ENCODE results near the gene RIN3.

The RIN3 gene

DNA sequence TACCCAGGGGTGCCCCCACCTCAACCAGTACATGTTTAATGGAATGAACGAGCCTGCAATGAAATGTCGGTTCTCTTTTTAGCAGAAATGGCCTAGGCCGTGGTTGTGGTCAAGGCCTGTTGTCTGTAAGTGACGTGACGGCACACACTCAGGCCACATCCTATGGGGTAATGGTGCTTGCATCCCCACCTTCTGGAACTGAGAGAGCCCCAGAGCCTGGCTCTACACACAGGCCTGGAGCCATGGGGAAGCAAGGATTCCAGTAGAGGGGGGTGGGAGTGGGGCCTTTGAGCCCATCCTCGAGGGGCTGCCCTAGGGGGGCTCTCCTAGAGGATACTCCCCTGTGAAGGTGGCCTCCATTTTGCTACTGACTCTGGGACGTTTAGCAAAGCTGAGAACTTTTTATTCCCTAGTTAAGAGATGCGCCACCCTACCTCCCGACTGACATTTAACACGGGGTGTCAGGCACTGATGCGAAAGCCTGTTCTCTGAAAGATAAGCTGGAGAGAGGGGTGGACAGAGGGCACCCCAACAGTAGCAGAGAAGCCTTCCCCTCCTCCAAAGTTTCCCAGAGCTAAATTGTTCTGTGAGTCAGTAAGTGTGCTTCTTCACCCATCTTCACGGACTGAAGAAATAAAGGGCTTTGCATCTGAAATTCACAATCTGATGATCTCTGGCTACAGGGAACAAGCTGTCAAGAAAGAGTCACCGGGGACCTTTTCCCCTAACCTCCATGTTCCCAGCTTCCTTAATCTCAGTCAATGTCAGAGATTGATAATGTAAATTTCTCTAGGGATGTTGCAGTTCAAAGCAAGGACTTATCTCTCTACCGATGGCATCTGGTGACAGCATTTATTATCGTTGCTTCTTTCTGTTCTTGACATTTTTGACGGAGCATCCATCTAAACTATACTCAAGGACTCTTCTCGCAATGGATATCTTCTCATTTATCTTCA, 6.8 kb downstream of the RIN3 start:
- ChIA-PET POLR2A (no interaction called here), CTCF (no interaction called here)
- no peak for DNase-seq (ENCODE audit: extremely low spot score)
- TF ChIP-seq HDGF (IDR thresholded peaks at IDR 0.05; ENCODE audit: borderline replicate concordance) (no peak), NFRKB (IDR thresholded peaks at IDR 0.05) (no peak), BHLHE40 (IDR thresholded peaks at IDR 0.05; ENCODE audit: borderline replicate concordance) (no peak), CTBP1 (IDR thresholded peaks at IDR 0.05; ENCODE audit: borderline replicate concordance) (no peak), SP1 (IDR thresholded peaks at IDR 0.05) (no peak), TARDBP (IDR thresholded peaks at IDR 0.05) (no peak), FOXM1 (IDR thresholded peaks at IDR 0.05; ENCODE audit: borderline replicate concordance) (no peak), SUZ12 (IDR thresholded peaks at IDR 0.05) (no peak), ARNT (IDR thresholded peaks at IDR 0.05) (no peak), FOXK2 (IDR thresholded peaks at IDR 0.05) (no peak), FOXA1 (IDR thresholded peaks at IDR 0.05) (no peak), LEF1 (IDR thresholded peaks at IDR 0.05; ENCODE audit: borderline replicate concordance) (no peak), L3MBTL2 (conservative IDR thresholded peaks at IDR 0.05) (no peak), ELF4 (IDR thresholded peaks at IDR 0.05) (no peak), ZNF384 (IDR thresholded peaks at IDR 0.05) (no peak)
- TF ChIP-seq, protein P1, sequence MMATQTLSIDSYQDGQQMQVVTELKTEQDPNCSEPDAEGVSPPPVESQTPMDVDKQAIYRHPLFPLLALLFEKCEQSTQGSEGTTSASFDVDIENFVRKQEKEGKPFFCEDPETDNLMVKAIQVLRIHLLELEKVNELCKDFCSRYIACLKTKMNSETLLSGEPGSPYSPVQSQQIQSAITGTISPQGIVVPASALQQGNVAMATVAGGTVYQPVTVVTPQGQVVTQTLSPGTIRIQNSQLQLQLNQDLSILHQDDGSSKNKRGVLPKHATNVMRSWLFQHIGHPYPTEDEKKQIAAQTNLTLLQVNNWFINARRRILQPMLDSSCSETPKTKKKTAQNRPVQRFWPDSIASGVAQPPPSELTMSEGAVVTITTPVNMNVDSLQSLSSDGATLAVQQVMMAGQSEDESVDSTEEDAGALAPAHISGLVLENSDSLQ (IDR thresholded peaks at IDR 0.05), result no peak

DNA sequence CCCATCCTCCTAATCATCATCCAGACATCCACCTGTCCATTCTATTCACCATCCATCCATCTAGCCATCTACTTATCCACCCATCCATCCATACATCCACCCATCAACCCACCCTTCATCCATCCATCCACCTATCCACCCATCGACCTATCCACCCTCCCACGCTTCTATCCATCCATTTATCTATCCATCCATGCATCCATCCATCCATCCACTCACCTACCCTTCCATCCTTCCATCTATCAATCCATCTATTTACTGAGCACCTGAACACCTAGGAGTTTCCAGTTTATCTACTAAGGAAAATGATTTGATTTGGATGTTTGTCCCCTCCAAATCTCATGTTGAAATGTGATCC, 7.5 kb downstream of the RIN3 start:
- ChIA-PET POLR2A (no interaction called here), CTCF (no interaction called here)
- TF ChIP-seq CTBP1 (IDR thresholded peaks at IDR 0.05; ENCODE audit: borderline replicate concordance), result no peak
- no peak for TF ChIP-seq L3MBTL2 (conservative IDR thresholded peaks at IDR 0.05)
- TF ChIP-seq NFRKB (IDR thresholded peaks at IDR 0.05), result no peak
- no peak for TF ChIP-seq FOXA1 (IDR thresholded peaks at IDR 0.05)
- TF ChIP-seq LEF1 (IDR thresholded peaks at IDR 0.05; ENCODE audit: borderline replicate concordance), result no peak
- TF ChIP-seq BHLHE40 (IDR thresholded peaks at IDR 0.05; ENCODE audit: borderline replicate concordance), result no peak
- TF ChIP-seq HDGF (IDR thresholded peaks at IDR 0.05; ENCODE audit: borderline replicate concordance), result no peak
- TF ChIP-seq ZNF384 (IDR thresholded peaks at IDR 0.05), result no peak
- no peak for TF ChIP-seq ELF4 (IDR thresholded peaks at IDR 0.05)
- no peak for TF ChIP-seq FOXK2 (IDR thresholded peaks at IDR 0.05)
- no peak for TF ChIP-seq ARNT (IDR thresholded peaks at IDR 0.05)
- TF ChIP-seq SUZ12 (IDR thresholded peaks at IDR 0.05), result no peak
- no peak for TF ChIP-seq SP1 (IDR thresholded peaks at IDR 0.05)
- TF ChIP-seq, protein P1 (IDR thresholded peaks at IDR 0.05), result no peak
- no peak for TF ChIP-seq FOXM1 (IDR thresholded peaks at IDR 0.05; ENCODE audit: borderline replicate concordance)
- TF ChIP-seq TARDBP (IDR thresholded peaks at IDR 0.05), result no peak

DNA sequence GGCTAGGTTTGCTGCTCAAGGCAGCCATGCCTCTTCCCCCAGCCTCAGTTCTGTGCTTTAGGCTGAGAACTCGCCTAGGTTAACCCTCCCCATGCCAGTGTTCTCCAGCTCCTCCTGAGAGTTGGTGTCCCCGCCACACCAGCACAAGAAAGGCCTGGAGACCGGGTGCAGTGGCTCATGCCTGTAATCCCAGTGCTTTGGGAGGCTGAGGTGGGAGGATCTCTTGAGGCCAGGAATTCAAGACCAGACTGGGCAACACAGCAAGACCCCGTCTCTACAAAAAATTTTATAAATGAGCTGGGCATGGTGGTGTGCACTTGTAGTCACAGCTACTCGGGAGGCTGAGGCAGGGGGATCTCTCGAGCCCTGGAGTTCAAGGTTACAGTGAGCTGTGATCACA, 10.2 kb downstream of the RIN3 start:
- POLR2A ChIA-PET, result no interaction called here
- DNase-seq (ENCODE audit: extremely low spot score), result no peak
- CTCF ChIA-PET, result interaction anchor here (0.7 kb wide), 2 partner anchors 378 to 1937 kb away, joined by 3 to 4 read pairs; no protein-coding TSS in a partner anchor
- TF ChIP-seq, protein P1 (IDR thresholded peaks at IDR 0.05), result no peak
- no peak for TF ChIP-seq SUZ12 (IDR thresholded peaks at IDR 0.05)

More for the DNA sequence above, 7.5 kb downstream of the RIN3 start:
- no peak for DNase-seq (ENCODE audit: extremely low spot score)

DNA sequence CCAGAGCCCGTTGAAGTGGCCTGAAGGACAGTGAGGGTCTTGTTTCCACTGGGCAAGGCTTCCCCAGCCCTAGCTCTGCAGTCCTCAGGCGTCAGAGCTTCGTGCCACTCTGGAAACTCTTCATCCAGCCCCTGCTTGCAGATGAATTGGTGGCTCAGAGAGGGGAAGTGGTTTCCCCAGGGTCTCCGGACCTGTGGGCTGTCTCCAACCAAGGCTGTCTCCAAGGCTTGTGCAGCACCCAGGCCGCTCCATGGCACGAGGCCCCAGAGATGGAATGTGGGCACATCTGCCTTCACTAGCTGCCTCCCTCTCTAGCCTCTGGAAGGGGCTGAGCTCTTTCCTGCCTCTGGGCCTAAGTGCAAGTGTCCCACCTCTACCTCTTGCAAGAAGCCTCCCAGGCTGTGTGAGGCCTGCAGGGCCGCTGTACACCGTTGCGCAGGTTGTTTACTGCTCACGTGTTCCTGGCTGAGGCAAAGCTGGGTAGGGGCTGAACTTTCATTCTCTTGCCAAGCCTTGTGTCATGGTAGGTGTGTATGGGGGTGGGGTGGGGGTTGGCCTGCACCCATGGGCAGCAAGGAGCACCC, 11.1 kb downstream of the RIN3 start:
- TF ChIP-seq BHLHE40 (IDR thresholded peaks at IDR 0.05; ENCODE audit: borderline replicate concordance) (no peak), FOXK2 (IDR thresholded peaks at IDR 0.05) (no peak), SUZ12 (IDR thresholded peaks at IDR 0.05) (no peak), HDGF (IDR thresholded peaks at IDR 0.05; ENCODE audit: borderline replicate concordance) (no peak), ZNF384 (IDR thresholded peaks at IDR 0.05) (no peak), CTBP1 (IDR thresholded peaks at IDR 0.05; ENCODE audit: borderline replicate concordance) (no peak), L3MBTL2 (conservative IDR thresholded peaks at IDR 0.05) (no peak)
- DNase-seq (ENCODE audit: extremely low spot score), result no peak
- POLR2A ChIA-PET, result no interaction called here
- CTCF ChIA-PET, result no interaction called here

DNA sequence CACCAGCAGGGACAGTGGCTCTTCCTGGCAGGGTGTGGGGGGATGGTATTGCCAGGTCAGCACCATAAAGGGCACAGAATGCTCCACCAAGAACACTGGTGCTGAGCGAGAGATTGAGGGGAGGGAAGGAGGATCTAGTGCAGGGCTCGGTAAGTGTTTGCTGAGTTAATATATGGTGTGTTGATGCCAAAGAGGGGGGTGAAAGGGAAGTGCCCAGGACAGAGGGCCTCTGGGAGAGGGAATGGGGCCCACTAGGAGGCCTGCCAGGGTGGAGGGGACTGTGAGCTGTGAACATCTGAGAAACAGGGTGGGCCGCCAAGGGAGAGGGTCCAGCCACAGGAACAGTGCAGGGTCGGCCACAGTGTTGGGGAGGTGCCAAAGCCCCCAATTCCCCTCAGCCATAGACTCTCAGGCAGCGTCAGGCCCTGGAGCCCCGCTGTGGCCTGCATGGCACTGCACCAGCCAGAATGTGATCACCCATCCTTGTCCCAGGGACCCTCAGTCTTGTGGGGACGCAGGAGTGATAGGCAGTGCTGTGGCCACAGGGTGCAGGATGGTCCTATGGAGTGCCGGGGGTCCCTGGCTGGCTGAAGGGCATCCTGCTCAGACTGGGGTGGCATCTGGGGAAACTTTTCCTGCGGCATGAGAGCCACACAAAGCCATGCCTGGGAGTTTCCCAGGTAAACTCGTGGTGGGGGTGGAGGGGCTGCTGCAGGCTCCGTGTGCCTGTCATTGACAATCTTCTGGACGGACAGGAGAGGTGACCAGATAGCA, 11.9 kb downstream of the RIN3 start:
- CTCF ChIA-PET, result no interaction called here
- POLR2A ChIA-PET, result no interaction called here
- DNase-seq (ENCODE audit: extremely low spot score), result no peak
- TF ChIP-seq L3MBTL2 (conservative IDR thresholded peaks at IDR 0.05) (no peak), FOXA1 (IDR thresholded peaks at IDR 0.05) (no peak), HDGF (IDR thresholded peaks at IDR 0.05; ENCODE audit: borderline replicate concordance) (no peak)

DNA sequence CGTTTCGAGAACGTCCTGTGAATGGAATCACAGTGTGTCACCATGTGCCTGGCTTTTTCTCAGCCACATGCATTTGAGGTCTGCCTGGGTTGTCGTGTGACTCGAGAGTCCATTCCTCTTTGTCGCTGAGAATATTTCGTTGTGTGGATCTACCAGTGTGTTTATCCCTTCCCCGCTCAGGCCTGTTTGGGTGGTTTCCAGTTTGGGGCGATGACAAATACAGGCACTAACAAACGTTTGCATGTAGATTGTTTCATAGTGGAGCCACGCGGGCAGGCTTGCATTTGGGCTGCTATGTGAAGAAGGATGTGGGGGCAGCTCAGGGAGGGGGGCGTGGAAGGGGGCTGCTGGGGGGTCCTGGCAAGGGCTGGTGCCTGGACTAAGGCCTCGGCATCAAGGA, 14.1 kb downstream of the RIN3 start:
- POLR2A ChIA-PET, result no interaction called here
- DNase-seq (ENCODE audit: extremely low spot score), result no peak
- CTCF ChIA-PET, result no interaction called here
- TF ChIP-seq, protein P1 (IDR thresholded peaks at IDR 0.05), result no peak
- no peak for TF ChIP-seq ELF4 (IDR thresholded peaks at IDR 0.05)
- TF ChIP-seq BHLHE40 (IDR thresholded peaks at IDR 0.05; ENCODE audit: borderline replicate concordance), result no peak
- TF ChIP-seq L3MBTL2 (conservative IDR thresholded peaks at IDR 0.05), result no peak
- TF ChIP-seq ARNT (IDR thresholded peaks at IDR 0.05), result no peak
- no peak for TF ChIP-seq ZNF384 (IDR thresholded peaks at IDR 0.05)
- TF ChIP-seq LEF1 (IDR thresholded peaks at IDR 0.05; ENCODE audit: borderline replicate concordance), result no peak
- TF ChIP-seq NFRKB (IDR thresholded peaks at IDR 0.05), result no peak
- no peak for TF ChIP-seq FOXA1 (IDR thresholded peaks at IDR 0.05)
- no peak for TF ChIP-seq SP1 (IDR thresholded peaks at IDR 0.05)
- no peak for TF ChIP-seq TARDBP (IDR thresholded peaks at IDR 0.05)
